ENCODE data around the gene HECA. TPM values are rescaled to one million over a fixed set of nuclear protein-coding genes. Genes with fewer than 3 reads are reported as not detected.
"Not testable (repeated sequence)": the region's sequence is repeated elsewhere in the genome, so short reads cannot be mapped to it uniquely, and the experiment has no call there.

Gene HECA
- total RNA-seq, 1 experiment from 2014 or later = 10.7 TPM

DNA sequence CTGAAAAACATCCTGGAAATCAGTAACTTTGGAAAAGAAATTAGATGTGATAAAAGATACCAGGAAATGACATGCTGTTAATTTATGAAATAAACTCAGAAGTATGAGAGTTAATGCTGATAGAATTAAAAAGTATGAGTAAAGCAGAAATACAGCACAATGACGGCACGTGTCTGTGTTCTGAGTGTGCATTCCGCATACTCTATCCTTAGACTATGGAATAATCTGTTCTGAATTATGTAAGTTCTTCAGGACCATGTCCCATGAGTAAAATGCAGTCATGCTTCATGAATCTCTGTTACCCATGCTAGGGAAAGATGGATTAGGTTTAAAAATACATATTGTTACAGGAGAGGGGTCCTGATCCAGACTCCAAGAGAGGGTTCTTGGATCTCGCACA lies 21.7 kb downstream of the HECA start:
- ChIA-PET POLR2A (no interaction called here), CTCF (no interaction called here), RAD21 (ENCODE audit: low non-redundant PET in 1 of 2, low total read pairs in 2 of 2, uncharacterized antibody in 2 of 2, unreplicated experiment in 2 of 2) (no interaction called here)
- H4K20me1 ChIP-seq (ENCODE audit: insufficient read depth) = no peaks in the 10 kb centered on the region
- no peak overlapping the region for H3K4me2 ChIP-seq (ENCODE audit: low read length)
- no TSS peak for BruUV-seq (replicated peaks)
- no peak overlapping the region for H3K9ac ChIP-seq (ENCODE audit: low read length)
- TF ChIP-seq JUND (IDR thresholded peaks at IDR 0.05) (no peak), EGR1 (IDR thresholded peaks at IDR 0.05; ENCODE audit: low read depth) (no peak), SIN3A (IDR thresholded peaks at IDR 0.05; ENCODE audit: low read depth) (no peak), EZH2phosphoT487 (IDR thresholded peaks at IDR 0.05; ENCODE audit: borderline replicate concordance) (no peak), EZH2 (IDR thresholded peaks at IDR 0.05) (no peak)
- TF ChIP-seq, protein P1, sequence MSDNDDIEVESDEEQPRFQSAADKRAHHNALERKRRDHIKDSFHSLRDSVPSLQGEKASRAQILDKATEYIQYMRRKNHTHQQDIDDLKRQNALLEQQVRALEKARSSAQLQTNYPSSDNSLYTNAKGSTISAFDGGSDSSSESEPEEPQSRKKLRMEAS (IDR thresholded peaks at IDR 0.05) = no peak
- TF ChIP-seq, protein P2, sequence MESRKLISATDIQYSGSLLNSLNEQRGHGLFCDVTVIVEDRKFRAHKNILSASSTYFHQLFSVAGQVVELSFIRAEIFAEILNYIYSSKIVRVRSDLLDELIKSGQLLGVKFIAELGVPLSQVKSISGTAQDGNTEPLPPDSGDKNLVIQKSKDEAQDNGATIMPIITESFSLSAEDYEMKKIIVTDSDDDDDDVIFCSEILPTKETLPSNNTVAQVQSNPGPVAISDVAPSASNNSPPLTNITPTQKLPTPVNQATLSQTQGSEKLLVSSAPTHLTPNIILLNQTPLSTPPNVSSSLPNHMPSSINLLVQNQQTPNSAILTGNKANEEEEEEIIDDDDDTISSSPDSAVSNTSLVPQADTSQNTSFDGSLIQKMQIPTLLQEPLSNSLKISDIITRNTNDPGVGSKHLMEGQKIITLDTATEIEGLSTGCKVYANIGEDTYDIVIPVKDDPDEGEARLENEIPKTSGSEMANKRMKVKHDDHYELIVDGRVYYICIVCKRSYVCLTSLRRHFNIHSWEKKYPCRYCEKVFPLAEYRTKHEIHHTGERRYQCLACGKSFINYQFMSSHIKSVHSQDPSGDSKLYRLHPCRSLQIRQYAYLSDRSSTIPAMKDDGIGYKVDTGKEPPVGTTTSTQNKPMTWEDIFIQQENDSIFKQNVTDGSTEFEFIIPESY (IDR thresholded peaks at IDR 0.05; ENCODE audit: extremely low read depth, insufficient replicate concordance, low read length) = no peak
- H3K9me3 ChIP-seq (ENCODE audit: control insufficient read depth in 1 of 2, insufficient read depth in 1 of 2, low read depth in 1 of 2, low read length in 2 of 2) = no peaks in the 10 kb centered on the region
- H3K36me3 ChIP-seq (ENCODE audit: control insufficient read depth in 1 of 2, insufficient read depth in 2 of 2, low read length in 2 of 2) = no peaks in the 10 kb centered on the region
- intact Hi-C loops (cut with micrococcal nuclease) = no loop called here
- H3K79me2 ChIP-seq (ENCODE audit: insufficient read depth, low read length) = no peaks in the 10 kb centered on the region
- no peak for DNase-seq (ENCODE audit: low read depth, low spot score)
- no peak for ATAC-seq
- no peak overlapping the region for H3K4me3 ChIP-seq (replicated peaks in 1 of 2; ENCODE audit: low read depth in 1 of 2, low read length in 2 of 2)
- H3K9me2 ChIP-seq (ENCODE audit: insufficient read depth) = no peaks in the 10 kb centered on the region
- H3K4me1 ChIP-seq (ENCODE audit: control insufficient read depth in 1 of 2, insufficient read depth in 2 of 2, low read length in 2 of 2) = peaks cover 10 to 11% of the 10 kb centered on the region in 2 experiments
- no peak overlapping the region for H2AFZ ChIP-seq (ENCODE audit: low read depth, low read length, poor library complexity, severe bottlenecking)
- H3K27ac ChIP-seq (ENCODE audit: low read depth, low read length) = no peak overlapping the region
- no peaks in the 10 kb centered on the region for H3K27me3 ChIP-seq (ENCODE audit: insufficient read depth, low read length)

- H4K20me1 ChIP-seq (ENCODE audit: insufficient read depth); H3K36me3 ChIP-seq (ENCODE audit: control insufficient read depth in 1 of 2, insufficient read depth in 2 of 2, low read length in 2 of 2); H3K27ac ChIP-seq (ENCODE audit: low read depth, low read length); H3K9me3 ChIP-seq (ENCODE audit: control insufficient read depth in 1 of 2, insufficient read depth in 1 of 2, low read depth in 1 of 2, low read length in 2 of 2); POLR2A ChIA-PET; H3K9ac ChIP-seq (ENCODE audit: low read length); H3K79me2 ChIP-seq (ENCODE audit: insufficient read depth, low read length); DNase-seq (ENCODE audit: low read depth, low spot score); H3K27me3 ChIP-seq (ENCODE audit: insufficient read depth, low read length); BruUV-seq (replicated peaks); H2AFZ ChIP-seq (ENCODE audit: low read depth, low read length, poor library complexity, severe bottlenecking); H3K4me2 ChIP-seq (ENCODE audit: low read length); CTCF ChIA-PET; RAD21 ChIA-PET (ENCODE audit: low non-redundant PET in 1 of 2, low total read pairs in 2 of 2, uncharacterized antibody in 2 of 2, unreplicated experiment in 2 of 2); H3K9me2 ChIP-seq (ENCODE audit: insufficient read depth); H3K4me3 ChIP-seq (replicated peaks in 1 of 2; ENCODE audit: low read depth in 1 of 2, low read length in 2 of 2); ATAC-seq; intact Hi-C loops (cut with micrococcal nuclease): not testable (repeated sequence)
- H3K4me1 ChIP-seq (ENCODE audit: control insufficient read depth in 1 of 2, insufficient read depth in 2 of 2, low read length in 2 of 2) = peaks cover 11% of the 10 kb centered on the region in 2 experiments
Measured at GRCh38 chr6:139157086-139157485, 22.2 kb downstream of the HECA start.

All from HCT116 (cell line).